Stimulated activated CD4-positive, alpha-beta T cell treated with anti-CD3 and anti-CD28 coated beads, Interleukin-2, amount 100 ng/mL, for 24 hours (primary cell): ENCODE results near the gene WDR1.

Experiments
- DNase-seq, 2 donors: peaks; one replicate each; pipeline ENCODE4 v3.0.0-alpha.2; 2020

Gene WDR1

GRCh38 chr4:10083861-10084641, 32.5 kb downstream of the WDR1 start:
- no peak for DNase-seq

GRCh38 chr4:10083331-10083771, 33.2 kb downstream of the WDR1 start:
- no peak for DNase-seq

DNA sequence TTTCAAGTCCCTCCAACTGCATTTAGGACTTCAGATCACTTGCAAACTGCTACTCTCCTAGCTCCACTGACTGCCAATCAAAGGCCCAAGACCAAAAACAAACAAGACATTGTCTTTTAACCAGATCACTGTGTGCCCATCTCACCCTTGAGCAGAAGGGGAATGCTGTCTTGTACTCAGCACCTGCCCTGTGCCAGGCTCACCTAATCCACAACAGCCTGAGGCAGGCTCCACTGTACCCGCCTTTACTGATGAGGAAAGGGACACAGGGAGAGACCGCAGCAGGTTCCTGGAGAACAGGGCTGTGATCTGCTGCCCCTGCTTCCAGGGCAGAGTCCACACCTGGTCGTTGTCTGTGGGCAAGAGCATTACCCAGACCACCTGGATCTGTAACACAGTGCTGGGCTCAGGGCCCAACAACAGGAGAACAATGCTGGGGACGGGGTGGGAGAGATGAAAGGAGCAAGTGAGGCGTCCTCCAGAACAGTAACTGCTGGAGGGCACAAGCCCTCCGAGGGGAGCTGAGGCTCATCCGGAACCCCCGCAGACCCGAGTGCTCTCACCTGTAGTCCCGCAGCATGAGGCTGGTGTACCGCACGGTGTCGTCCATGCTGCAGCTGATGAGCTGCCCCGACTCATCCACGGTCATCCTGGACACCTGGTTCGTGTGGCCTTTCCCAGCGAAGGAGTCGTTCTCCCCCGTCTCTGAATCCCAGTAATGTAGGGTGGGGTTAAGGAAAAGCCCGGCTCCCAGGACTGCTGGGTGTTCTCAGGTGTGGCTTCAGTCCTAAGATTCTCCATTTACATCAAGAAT, 33.9 kb downstream of the WDR1 start:
- DNase-seq = peak in 1 of 2 donors; percentile 6

DNA sequence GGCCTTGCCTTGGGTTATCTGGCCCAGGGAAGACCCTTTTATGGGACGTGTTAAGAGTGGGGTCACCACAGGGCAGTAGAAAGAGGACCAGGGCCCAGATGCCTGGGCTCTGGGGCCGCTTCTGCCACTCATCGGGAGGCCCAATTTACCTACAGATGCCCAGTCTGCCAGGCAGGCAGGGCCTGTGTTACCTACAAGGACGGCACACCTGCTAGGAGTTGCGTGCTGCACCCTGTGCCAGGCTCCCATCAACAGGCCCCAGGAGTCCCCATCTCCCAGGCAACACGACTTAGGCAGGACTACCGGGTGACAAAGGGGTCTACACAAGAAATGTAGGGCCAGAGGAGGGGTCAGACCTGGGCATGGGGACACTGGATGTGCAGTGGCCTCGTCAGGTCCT, 34.6 kb downstream of the WDR1 start:
- DNase-seq = peak in 1 of 2 donors; percentile 6

DNA sequence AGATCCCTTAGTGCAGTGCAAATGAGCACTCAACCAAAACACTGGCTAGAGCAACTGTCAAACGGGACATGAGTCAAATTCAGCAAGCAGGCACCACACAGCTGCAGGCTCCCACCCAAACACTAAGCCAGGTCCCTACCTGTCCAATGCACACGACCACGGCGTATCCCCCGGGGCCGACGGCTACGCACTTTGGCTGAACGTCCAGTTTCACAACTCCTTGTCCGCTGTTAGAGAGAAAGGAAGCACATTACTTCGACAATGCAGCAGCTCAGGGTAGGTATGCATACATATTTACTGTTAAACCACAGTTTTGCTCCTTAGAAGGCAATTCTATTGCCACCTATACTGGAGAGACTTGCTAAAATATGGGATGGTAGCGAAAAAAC, 35.4 kb downstream of the WDR1 start:
- DNase-seq = peak in 1 of 2 donors; percentile 14

DNA sequence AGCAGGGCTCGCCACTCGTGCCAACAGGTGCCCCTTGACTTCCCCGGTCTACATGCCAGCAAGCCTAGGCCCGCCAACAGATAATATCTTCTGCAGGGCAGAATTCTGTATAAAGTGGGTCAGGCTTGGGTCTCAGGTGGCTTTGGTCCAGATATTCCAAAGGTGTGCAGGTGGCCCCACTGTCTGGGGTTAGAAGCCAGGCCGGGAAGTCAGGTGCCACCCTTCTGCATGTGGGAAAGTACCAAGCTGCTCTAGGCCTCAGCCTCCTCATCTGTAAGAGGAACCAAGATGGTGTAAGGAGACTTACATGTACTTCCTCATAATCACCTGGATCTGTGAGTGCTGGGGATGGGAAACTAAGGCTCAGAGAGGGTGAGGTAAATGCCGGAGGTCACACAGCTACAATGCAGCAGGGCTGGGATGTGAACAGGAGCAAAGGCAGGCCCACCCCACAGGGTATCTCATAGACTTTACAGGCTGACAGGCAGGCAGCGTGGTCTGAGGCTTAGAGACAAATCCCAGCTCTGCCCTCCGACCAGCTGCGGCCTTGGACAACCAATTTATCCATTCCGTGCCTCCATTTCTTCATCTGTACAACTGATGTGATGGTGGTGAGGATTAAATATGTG, 35.9 kb downstream of the WDR1 start:
- peak in 1 of 2 donors; percentile 7 for DNase-seq

GRCh38 chr4:10079912-10080588, 36.5 kb downstream of the WDR1 start:
- DNase-seq = peak in 1 of 2 donors; percentile 8

- DNase-seq = no peak
These were observed 37.3 kb downstream of the WDR1 start for GRCh38 chr4:10079256-10079655.

GRCh38 chr4:10078481-10079233, 37.9 kb downstream of the WDR1 start:
- no peak for DNase-seq

DNA sequence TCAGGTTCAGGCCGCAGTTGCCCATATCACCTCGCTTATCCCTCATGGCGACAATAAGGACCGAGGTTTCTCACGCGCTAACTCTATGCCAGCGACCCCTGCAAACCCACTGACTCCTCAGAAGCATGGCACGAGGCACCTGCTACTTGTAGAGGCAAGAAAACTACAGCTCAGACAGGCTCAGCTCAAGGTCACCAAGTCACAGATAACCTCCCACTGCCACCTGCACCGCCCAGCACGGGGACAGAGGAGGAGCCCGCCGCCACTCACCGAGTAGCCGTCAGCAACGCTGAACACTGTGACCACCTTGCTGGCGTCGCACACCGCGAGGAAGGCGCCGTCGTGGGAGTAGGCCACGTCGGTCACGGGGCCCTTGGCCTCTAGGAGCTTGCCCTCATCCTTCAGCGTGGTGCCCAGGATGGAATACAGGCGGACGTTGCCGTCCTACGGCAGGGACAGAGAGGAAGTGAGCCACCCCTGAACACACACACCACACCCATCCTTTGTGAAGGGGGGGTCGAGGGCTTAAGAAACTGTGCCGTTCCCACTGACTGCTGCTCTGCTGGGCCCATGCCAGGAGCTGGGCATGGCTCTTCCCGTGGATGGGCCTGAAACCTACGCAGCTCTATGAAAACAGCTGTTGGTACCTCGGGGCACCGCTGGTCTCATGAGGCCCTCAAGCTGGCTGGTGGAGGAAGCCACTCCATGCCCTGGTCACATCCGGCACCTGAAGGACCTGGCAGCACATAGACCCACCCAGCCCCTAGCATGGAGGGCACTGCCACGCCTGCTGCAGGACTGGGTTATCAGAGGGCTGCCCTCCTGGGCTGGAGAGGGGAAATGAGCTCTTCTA, 38.9 kb downstream of the WDR1 start:
- DNase-seq = no peak

- DNase-seq = no peak
These were observed 39.5 kb downstream of the WDR1 start for GRCh38 chr4:10077076-10077475.

DNA sequence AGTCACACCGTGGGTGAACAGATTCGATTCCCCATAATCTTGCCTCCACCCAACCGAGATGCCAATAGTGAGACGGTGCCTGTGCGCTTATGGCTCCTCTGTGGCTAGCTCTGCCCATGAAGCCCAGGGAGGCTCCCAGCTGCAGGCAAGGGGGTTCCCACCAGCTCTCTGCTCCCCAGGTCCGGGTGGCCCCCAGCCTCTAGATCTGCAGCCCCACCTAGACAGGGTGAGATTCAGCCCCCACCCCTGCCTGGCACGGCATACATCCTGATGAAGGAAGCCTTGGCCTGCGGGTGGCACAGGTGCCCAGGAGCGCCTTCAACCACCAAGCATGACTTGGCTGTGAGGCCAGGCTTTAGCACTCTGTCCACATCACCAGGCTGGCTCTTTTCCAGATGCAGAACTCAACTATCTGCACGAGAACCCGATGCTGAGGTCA, 40.6 kb downstream of the WDR1 start:
- DNase-seq = no peak

GRCh38 chr4:10075158-10075863, 41.3 kb downstream of the WDR1 start:
- no peak for DNase-seq

DNA sequence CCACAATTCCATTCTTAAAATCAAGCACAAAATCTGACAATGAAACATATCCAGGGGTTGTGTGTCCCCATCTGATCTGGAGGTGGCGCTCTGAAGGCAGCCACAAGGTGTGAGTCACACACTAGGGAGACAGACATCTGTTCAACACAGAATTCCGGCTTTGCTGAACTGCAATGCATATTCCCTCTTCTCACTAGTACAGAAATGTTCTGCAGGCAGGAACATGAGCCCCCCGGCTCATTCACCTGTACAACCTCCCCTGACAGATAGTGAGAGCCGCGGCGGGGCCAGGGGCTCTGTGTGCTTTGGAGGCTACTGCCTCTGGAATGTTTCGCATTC, 41.9 kb downstream of the WDR1 start:
- no peak for DNase-seq

GRCh38 chr4:10074076-10074766, 42.4 kb downstream of the WDR1 start:
- DNase-seq = no peak

DNA sequence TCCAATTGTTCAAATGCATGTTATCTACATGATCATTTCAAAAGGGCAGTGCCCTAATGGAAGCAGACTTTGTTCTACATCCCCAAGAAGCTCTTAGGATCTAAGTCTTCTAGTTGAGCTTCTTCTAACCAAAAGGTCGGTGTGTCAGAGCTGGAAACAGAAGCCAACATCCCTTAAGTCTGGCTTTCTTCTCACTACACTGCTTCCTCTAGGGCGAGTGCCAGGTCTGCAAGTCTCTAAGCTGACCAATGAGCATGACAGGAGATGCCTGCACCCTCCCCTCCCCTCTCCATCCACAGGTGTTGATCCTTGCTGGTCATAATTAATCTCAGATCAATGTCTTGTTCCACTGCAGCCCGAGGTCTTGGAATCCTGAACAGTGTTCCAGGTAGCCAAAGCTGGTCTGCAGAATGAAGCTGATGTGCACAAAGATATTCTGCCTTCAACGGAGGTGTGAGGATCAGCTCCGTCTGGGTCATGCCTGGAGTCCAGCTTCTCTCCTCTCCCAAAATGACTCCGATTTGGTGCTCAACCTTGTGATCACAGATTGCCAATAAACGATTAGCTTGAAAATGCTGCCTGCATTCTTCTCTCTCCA, 44.1 kb downstream of the WDR1 start:
- no peak for DNase-seq

DNA sequence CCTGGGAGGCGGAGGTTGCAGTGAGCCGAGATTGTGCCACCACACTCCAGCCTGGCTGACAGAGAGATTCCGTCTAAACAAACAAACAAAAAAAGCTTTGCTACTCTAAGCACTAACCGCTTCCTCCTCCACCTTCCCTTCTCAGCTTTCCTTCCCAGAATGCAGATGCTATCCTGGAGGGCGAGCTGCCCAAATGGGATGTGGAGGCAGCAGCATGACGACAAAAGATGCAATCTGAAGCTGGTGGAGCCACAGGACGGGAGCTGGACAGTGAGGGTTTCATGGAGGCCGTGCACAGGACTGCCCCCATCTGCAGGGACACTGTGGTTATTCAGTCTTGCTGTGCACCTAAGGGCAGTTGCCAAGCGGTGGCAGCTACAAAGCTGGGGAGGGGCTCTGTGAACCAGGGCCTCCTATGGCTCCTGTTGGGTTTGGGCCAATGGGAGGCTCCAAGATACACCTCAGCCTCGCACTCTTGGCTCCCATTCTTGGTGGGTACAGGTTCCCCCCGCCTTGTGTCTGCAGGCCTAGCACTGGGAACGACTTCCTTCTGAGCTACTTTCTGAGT, 47.4 kb downstream of the WDR1 start:
- DNase-seq = no peak

DNA sequence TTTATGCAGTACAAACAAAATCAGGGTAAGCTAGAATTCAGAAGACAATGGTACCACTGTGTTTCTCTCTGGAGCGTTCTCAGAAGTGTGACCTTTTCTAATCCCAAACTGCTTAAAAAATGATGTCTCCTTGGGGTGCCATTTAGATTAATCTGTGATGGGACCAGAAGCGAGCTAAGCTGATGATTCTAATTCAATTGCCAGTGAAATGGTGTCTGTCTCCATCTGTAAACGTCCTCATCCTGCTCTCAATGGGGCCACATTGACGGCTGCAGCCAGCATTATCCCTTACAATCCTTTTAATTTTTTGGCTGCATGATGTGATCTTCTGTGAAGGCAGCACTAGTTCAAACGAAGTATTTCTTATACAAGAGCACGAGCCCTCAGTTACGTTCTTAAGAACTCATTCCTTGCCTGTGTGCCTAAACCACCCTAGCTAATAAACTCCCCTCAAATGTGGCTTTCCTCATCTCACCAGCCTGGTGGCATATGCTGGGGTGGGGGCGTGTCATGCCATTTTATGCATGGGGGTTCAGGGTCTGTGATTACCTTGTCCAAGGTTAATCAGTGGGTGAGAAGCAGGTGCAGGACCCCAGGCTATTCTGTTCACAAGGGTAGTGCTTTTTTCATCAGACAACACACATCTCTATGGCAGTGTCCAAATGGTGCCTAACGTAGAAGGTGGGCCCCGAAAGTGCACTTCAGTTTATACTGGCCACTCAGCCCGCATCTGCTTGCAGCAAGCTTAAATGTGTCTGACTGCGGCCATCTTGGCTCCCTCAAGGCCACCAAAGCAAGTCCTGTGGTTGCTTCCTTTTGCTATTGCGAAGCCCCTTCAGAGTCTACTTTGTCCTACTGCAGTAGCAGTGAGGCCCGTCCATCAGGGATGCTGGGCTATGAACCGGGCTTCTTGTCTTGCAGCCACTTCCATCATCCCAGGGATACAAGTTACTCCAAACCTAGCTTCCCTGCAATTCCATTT, 49.6 kb downstream of the WDR1 start:
- peak in 1 of 2 donors; percentile 11 for DNase-seq
